WERI-Rb-1 (cell line): ENCODE measurements around the gene PCED1B.
"Not testable (repeated sequence)": the region's sequence is repeated elsewhere in the genome, so short reads cannot be mapped to it uniquely, and the experiment has no call there.

Experiments
- DNase-seq: peaks from one replicate; pipeline ENCODE4 v3.0.0-alpha.2; 2020
- H3K27ac ChIP-seq: fragments of 250-450 bp; sonication (Bioruptor Pico); 2 replicates; pipeline ENCODE4 v1.5.1; 2020; ENCODE audit warnings: mild to moderate bottlenecking, moderate library complexity
- H3K27me3 ChIP-seq: fragments of 250-450 bp; sonication (Bioruptor Pico); 2 replicates; pipeline ENCODE4 v1.5.1; 2021; ENCODE audit warnings: mild to moderate bottlenecking, low read depth, moderate library complexity; ENCODE audit not compliant: insufficient read depth, severe bottlenecking
- H3K36me3 ChIP-seq: fragments of 250-450 bp; sonication (Bioruptor Pico); 2 replicates; pipeline ENCODE4 v1.5.1; 2020; ENCODE audit warnings: mild to moderate bottlenecking, moderate library complexity
- H3K4me3 ChIP-seq: 2 replicates; pipeline ENCODE4 v1.5.1; 2011; ENCODE audit warnings: low read depth, mild to moderate bottlenecking, control low read depth, low read length
- H3K9me3 ChIP-seq: fragments of 250-450 bp; sonication (Bioruptor Pico); 2 replicates; pipeline ENCODE4 v1.5.1; 2021; ENCODE audit warnings: mild to moderate bottlenecking, moderate library complexity; ENCODE audit not compliant: severe bottlenecking
- CTCF ChIP-seq: IDR thresholded peaks from 2 replicates; pipeline ENCODE4 v1.5.1; 2011; ENCODE audit warnings: low read depth, mild to moderate bottlenecking, control low read depth, inconsistent platforms, low read length

PCED1B gene

GRCh38 chr12:47273191-47273626 is 193.8 kb downstream of the PCED1B start:
- no peak for DNase-seq
- H3K4me3 ChIP-seq, result no peak overlapping the region
- H3K9me3 ChIP-seq, result no peaks in the 10 kb centered on the region
- H3K36me3 ChIP-seq, result no peaks in the 10 kb centered on the region
- no peak overlapping the region for H3K27ac ChIP-seq
- peaks cover 20% of the 10 kb centered on the region for H3K27me3 ChIP-seq
- TF ChIP-seq CTCF, result no peak

GRCh38 chr12:47274760-47275159 is 195.3 kb downstream of the PCED1B start:
- H3K9me3 ChIP-seq, result no peaks in the 10 kb centered on the region
- peaks cover 16% of the 10 kb centered on the region for H3K27me3 ChIP-seq
- no peak for TF ChIP-seq CTCF
- DNase-seq, result no peak
- H3K27ac ChIP-seq, result no peak overlapping the region
- no peak overlapping the region for H3K4me3 ChIP-seq
- H3K36me3 ChIP-seq, result no peaks in the 10 kb centered on the region

GRCh38 chr12:47276253-47276620 is 196.8 kb downstream of the PCED1B start:
- DNase-seq, result no peak
- peaks cover 13% of the 10 kb centered on the region for H3K27me3 ChIP-seq
- H3K36me3 ChIP-seq, result no peaks in the 10 kb centered on the region
- no peak overlapping the region for H3K4me3 ChIP-seq
- no peak for TF ChIP-seq CTCF
- H3K27ac ChIP-seq, result no peak overlapping the region
- H3K9me3 ChIP-seq, result no peaks in the 10 kb centered on the region

GRCh38 chr12:47276621-47277309 is 197.3 kb downstream of the PCED1B start:
- Histone ChIP-seq H3K27ac (no peak overlapping the region), H3K27me3 (peaks cover 12% of the 10 kb centered on the region), H3K4me3 (no peak overlapping the region), H3K9me3 (no peaks in the 10 kb centered on the region), H3K36me3 (no peaks in the 10 kb centered on the region)
- no peak for DNase-seq
- no peak for TF ChIP-seq CTCF

- H3K4me3 ChIP-seq, result no peak overlapping the region
- TF ChIP-seq CTCF, result no peak
- no peak for DNase-seq
- no peaks in the 10 kb centered on the region for H3K36me3 ChIP-seq
- no peaks in the 10 kb centered on the region for H3K9me3 ChIP-seq
- H3K27me3 ChIP-seq, result peaks cover 8% of the 10 kb centered on the region
- H3K27ac ChIP-seq, result no peak overlapping the region
These were observed 198.6 kb downstream of the PCED1B start for GRCh38 chr12:47277972-47278448.

- H3K27me3 ChIP-seq, result peaks cover 11% of the 10 kb centered on the region
- not testable (repeated sequence) for H3K4me3 ChIP-seq, H3K36me3 ChIP-seq, H3K27ac ChIP-seq, H3K9me3 ChIP-seq, DNase-seq
These were observed 200.3 kb downstream of the PCED1B start for GRCh38 chr12:47279758-47280157.
